ENCODE measurements around the gene C1orf56.
"Not testable (repeated sequence)": the region's sequence is repeated elsewhere in the genome, so short reads cannot be mapped to it uniquely, and the experiment has no call there.

C1orf56 gene

DNA sequence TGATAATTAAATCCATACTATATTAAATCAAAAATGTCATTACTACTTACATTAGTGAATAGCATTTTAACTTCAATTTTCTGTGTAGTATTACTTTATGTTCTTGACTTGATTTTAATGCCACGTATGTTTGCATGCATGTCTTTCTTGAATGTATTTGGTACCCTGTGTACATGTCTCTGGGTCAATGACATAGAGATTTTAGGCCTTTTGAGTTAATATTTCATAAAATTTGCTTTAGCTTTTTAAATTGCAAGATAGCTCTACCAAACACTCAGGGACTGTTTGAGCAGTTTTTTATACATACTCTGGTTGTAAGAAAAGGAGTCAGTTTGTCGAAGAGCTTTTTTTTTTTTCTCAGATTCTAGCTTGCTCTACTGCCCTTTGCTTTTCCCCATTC is 14.2 kb downstream of the C1orf56 start:
- no peak for DNase-seq (ENCODE audit: low read depth)

GRCh38 chr1:151062741-151063371 is 15.3 kb downstream of the C1orf56 start:
- DNase-seq (ENCODE audit: low read depth) = no peak

DNA sequence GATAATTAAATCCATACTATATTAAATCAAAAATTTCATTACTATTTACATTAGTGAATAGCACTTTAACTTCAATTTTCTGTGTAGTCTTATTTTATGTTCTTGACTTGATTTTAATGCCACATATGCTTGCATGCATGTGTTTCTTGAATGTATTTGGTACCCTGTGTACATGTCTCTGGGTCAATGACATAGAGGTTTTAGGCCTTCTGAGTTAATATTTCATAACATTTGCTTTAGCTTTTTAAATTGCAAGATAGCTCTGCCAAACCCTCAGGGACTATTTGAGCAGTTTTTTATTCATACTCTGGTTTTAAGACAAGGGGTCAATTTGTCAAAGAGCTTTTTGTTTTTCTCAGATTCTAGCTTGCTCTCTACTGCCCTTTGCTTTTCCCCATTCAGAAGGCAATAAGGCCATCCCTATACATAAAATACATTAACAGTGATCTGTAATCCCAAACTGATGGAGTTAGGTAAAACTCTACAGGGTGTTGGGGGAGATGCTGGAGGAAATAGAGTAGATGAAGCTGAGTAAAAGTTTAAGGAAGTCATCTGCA is 17.6 kb downstream of the C1orf56 start:
- DNase-seq (ENCODE audit: low read depth) = no peak

DNA sequence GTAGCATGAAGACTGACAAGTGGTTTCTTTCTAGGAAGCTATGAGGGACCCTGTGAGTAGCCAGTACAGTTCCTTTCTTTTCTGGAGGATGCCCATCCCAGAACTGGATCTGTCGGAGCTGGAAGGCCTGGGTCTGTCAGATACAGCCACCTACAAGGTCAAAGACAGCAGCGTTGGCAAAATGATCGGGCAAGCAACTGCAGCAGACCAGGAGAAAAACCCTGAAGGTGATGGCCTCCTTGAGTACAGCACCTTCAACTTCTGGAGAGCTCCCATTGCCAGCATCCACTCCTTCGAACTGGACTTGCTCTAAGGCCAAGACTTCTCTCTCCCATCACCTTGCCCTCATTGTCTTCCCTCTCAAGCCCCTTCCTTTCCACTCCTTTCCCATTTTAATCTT is 19.6 kb downstream of the C1orf56 start:
- DNase-seq (ENCODE audit: low read depth) = no peak

DNA sequence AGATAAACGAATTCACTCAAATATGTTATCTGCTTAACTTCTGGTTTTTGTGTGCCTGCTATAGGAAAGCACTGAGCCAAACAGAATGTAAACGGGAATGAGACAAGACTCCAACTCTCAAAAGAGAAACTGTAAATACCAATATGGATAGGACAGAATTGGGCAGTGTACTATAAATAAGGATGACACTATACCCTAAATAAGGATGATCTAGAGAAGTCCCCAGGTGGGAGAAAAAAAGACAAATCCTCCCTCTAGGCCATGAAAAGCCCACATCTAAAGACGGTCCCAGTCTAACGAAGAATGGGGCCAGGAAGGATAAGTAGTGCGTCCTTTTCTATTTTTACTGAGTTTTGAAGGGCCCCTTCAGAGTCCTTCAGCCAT is 21.5 kb downstream of the C1orf56 start:
- no peak for DNase-seq (ENCODE audit: low read depth)

- DNase-seq (ENCODE audit: low read depth) = peak; percentile 72
Measured at GRCh38 chr1:151070474-151071276, 23.1 kb downstream of the C1orf56 start, which contains the start of gene GABPB2. GABPB2 (plus strand) TSS chr1:151070761; CDS start chr1:151088190, 17,429 bp downstream.

DNA sequence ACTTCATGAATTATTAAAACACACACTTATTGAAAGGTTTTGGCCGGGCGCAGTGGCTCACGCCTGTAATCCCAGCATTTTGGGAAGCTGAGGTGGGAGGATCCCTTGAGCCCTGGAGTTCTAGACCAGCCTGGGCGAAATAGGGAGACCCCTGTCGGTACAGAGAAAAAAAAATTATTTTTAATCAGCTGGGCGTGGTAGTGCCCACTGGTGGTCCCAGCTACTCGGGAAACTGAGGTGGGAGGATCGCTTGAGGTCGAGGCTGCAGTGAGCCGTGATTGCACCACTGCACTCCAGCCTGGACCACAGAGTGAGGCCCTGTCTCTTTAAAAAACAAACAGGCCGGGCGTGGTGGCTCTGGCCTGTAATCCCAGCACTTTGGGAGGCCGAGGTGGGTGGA is 24.7 kb downstream of the C1orf56 start:
- no peak for DNase-seq (ENCODE audit: low read depth)

GRCh38 chr1:151085953-151086559 is 38.5 kb downstream of the C1orf56 start:
- DNase-seq (ENCODE audit: low read depth) = no peak

DNA sequence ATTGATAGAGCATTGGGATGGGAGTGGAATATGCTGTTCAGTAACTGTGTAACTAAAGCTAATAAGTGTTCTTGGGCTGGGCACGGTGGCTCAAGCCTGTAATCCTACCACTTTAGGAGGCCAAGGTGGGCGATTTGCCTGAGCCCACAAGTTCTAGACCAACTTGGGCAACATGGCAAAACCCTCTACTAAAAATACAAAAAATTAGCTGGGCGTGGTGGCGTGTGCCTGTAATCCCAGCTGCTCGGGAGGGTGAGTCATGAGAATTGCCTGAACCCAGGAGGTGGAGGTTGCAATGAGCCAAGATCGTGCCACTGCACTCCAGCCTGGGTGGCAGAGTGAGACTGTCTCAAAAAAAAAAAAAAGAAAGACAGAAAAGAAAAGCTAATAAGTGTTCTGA is 49.9 kb downstream of the C1orf56 start:
- DNase-seq (ENCODE audit: low read depth) = not testable (repeated sequence)

DNA sequence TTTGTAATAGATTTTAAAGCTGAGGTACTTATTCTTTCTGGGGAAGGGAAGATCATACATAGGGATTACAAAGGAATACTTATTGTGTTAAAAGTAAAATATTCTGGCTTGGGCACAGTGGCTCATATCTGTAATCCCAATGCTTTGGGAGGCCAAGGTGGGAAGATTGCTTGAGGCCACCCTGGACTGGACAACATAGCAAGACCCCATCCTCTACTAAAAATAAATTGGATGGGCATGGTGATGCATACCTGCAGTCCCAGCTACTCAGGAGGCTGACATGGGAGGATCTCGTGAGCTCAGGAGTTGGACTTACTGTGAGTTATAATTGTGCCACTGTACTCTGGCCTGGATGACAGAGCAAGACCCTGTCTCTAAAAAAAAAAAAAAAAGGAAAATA is 50.6 kb downstream of the C1orf56 start:
- no peak for DNase-seq (ENCODE audit: low read depth)

Data from stimulated activated CD8-positive, alpha-beta memory T cell treated with anti-CD3 and anti-CD28 coated beads, Interleukin-15, amount 100 ng/mL, for 24 hours (primary cell).